SK-N-SH (cell line): Measurements from ENCODE around the gene SRGAP3. TPM values are rescaled to one million over a fixed set of nuclear protein-coding genes. Genes with fewer than 3 reads are reported as not detected.
A peak's percentile ranks its signal among the peaks of the same experiment; 100 is the strongest.

Experiments
- CTCF ChIA-PET: fragments of 300-600, 350-600 bp; formaldehyde crosslinking; extraction: SDS; loops from one replicate; lab custom pipeline; 2021; lab: Yijun Ruan, JAX
- POLR2A ChIA-PET: fragments of 350-600 bp; sonication (Branson Sonifier 250); formaldehyde crosslinking; extraction: SDS; loops from one replicate; lab custom pipeline; 2020; ENCODE audit warnings: antibody characterized with exemption, inconsistent platforms; lab: Yijun Ruan, JAX
- DNase-seq: peaks from one replicate; pipeline ENCODE4 v3.0.0; 2012
- H2AFZ ChIP-seq: fragments of 200-600 bp; sonication (generic); 2 replicates; pipeline ENCODE4 v1.8.1; 2016; ENCODE audit warnings: antibody characterized with exemption, mild to moderate bottlenecking, low read depth
- H3F3A ChIP-seq: fragments of 200-600 bp; sonication (generic); replicated peaks from 2 replicates; pipeline ENCODE3; 2016; ENCODE audit warnings: antibody characterized with exemption, mild to moderate bottlenecking; ENCODE audit not compliant: insufficient read depth
- H3K27ac ChIP-seq, 2 experiments: fragments of 200-500 bp in 1 of 2; fragments of 200-600 bp in 1 of 2; sonication (Bioruptor generic) in 1 of 2; sonication (generic), shearing (Covaris generic) in 1 of 2; 2 replicates each; pipeline versions ENCODE4 v1.5.1 to v1.6.1; 2014 to 2016; ENCODE audit warnings: low read depth in 2 of 2, inconsistent platforms in 1 of 2, low read length in 1 of 2, mild to moderate bottlenecking in 1 of 2, mixed read lengths in 1 of 2
- H3K27me3 ChIP-seq: fragments of 200-600 bp; sonication (generic), shearing (Covaris generic); 2 replicates; pipeline ENCODE4 v1.6.1; 2016; ENCODE audit warnings: mixed run types; ENCODE audit not compliant: insufficient read depth
- H3K36me3 ChIP-seq, 2 experiments: fragments of 200-500 bp in 1 of 2; fragments of 200-600 bp in 1 of 2; sonication (Bioruptor generic) in 1 of 2; sonication (generic) in 1 of 2; replicated peaks in 1 of 2; 2 replicates each; pipeline versions ENCODE3 to v1.5.1; 2014 to 2016; ENCODE audit warnings: low read length in 1 of 2, mild to moderate bottlenecking in 1 of 2; ENCODE audit not compliant: insufficient read depth in 2 of 2, control insufficient read depth in 1 of 2
- H3K4me1 ChIP-seq, 2 experiments: fragments of 200-500 bp in 1 of 2; fragments of 200-600 bp in 1 of 2; sonication (Bioruptor generic) in 1 of 2; sonication (generic), shearing (Covaris generic) in 1 of 2; 2 replicates each; pipeline versions ENCODE4 v1.5.1 to v1.6.1; 2014 to 2016; ENCODE audit warnings: low read depth in 1 of 2, low read length in 1 of 2, mixed run types in 1 of 2; ENCODE audit not compliant: insufficient read depth in 2 of 2, control insufficient read depth in 1 of 2
- H3K4me2 ChIP-seq: fragments of 200-600 bp; sonication (generic), shearing (Covaris generic); 2 replicates; pipeline ENCODE4 v1.6.1; 2017; ENCODE audit warnings: mixed run types
- H3K4me3 ChIP-seq, 2 experiments: fragments of 200-500 bp in 1 of 2; fragments of 200-600 bp in 1 of 2; sonication (Bioruptor generic) in 1 of 2; sonication (generic), shearing (Covaris generic) in 1 of 2; 2 replicates each; pipeline versions ENCODE4 v1.5.1 to v1.8.1; 2014 to 2016; ENCODE audit warnings: low read depth in 2 of 2, inconsistent platforms in 1 of 2, low read length in 1 of 2, mild to moderate bottlenecking in 1 of 2, mixed read lengths in 1 of 2, moderate library complexity in 1 of 2
- H3K79me2 ChIP-seq: fragments of 200-600 bp; sonication (generic); 2 replicates; pipeline ENCODE4 v1.8.1; 2017; ENCODE audit warnings: mild to moderate bottlenecking; ENCODE audit not compliant: insufficient read depth
- H3K9ac ChIP-seq: fragments of 200-600 bp; sonication (generic); 2 replicates; pipeline ENCODE4 v1.6.1; 2017; ENCODE audit warnings: mixed run types
- H3K9me2 ChIP-seq: fragments of 200-600 bp; sonication (generic); 2 replicates; pipeline ENCODE4 v1.6.1; 2017; ENCODE audit warnings: mixed run types
- H3K9me3 ChIP-seq: fragments of 200-600 bp; sonication (generic); 2 replicates; pipeline ENCODE4 v1.6.1; 2017; ENCODE audit warnings: mixed run types, mild to moderate bottlenecking, moderate library complexity
- H4K20me1 ChIP-seq: fragments of 200-600 bp; sonication (generic); 2 replicates; pipeline ENCODE4 v1.6.1; 2017; ENCODE audit warnings: mild to moderate bottlenecking, mixed run types; ENCODE audit not compliant: insufficient read depth
- CHD2 ChIP-seq: fragments of 150-350 bp; IDR thresholded peaks from 2 replicates; pipeline ENCODE4 v1.6.1; 2018; ENCODE audit warnings: low read length; ENCODE audit not compliant: partially characterized antibody
- CTCF ChIP-seq: fragments of 200-600 bp; sonication (generic); IDR thresholded peaks from 2 replicates; pipeline ENCODE4 v1.6.1; 2017; ENCODE audit warnings: antibody characterized with exemption, mild to moderate bottlenecking, moderate library complexity
- ELF1 ChIP-seq: IDR thresholded peaks from 2 replicates; pipeline ENCODE4 v1.4.0; 2012
- EP300 ChIP-seq, 2 experiments: IDR thresholded peaks; 2 replicates each; pipeline versions ENCODE4 v1.4.0 to v1.6.1; 2012; ENCODE audit warnings: borderline replicate concordance in 1 of 2, low read depth in 1 of 2, low read length in 1 of 2
- EZH2phosphoT487 ChIP-seq: fragments of 200-600 bp; sonication (generic); IDR thresholded peaks from 2 replicates; pipeline ENCODE4 v1.6.1; 2017; ENCODE audit warnings: low read depth, mixed run types, mild to moderate bottlenecking, antibody characterized with exemption, moderate library complexity, borderline replicate concordance
- GATA2 ChIP-seq: sonication (generic); formaldehyde crosslinking; IDR thresholded peaks from 2 replicates; pipeline ENCODE4 v1.5.0; 2020; ENCODE audit warnings: mild to moderate bottlenecking, missing genetic modification reagents
- MAX ChIP-seq: IDR thresholded peaks from 2 replicates; pipeline ENCODE4 v1.4.0; 2012; ENCODE audit warnings: low read depth
- MXI1 ChIP-seq: IDR thresholded peaks from 2 replicates; pipeline ENCODE4 v1.6.1; 2012; ENCODE audit warnings: mild to moderate bottlenecking, low read depth, low read length, improper control_type of control experiment
- POLR2AphosphoS5 ChIP-seq: IDR thresholded peaks from 2 replicates; pipeline ENCODE4 v1.6.1; 2012; ENCODE audit warnings: low read depth, low read length
- RAD21 ChIP-seq: IDR thresholded peaks from 2 replicates; pipeline ENCODE4 v1.6.1; 2012; ENCODE audit warnings: mild to moderate bottlenecking, low read length
- RFX5 ChIP-seq: IDR thresholded peaks from 2 replicates; pipeline ENCODE4 v1.6.1; 2012; ENCODE audit warnings: mild to moderate bottlenecking, improper control_type of control experiment, low read length
- SMC3 ChIP-seq: IDR thresholded peaks from 2 replicates; pipeline ENCODE4 v1.6.1; 2012; ENCODE audit warnings: low read depth, low read length, improper control_type of control experiment
- TEAD4 ChIP-seq: IDR thresholded peaks from 2 replicates; pipeline ENCODE4 v1.4.0; 2012; ENCODE audit warnings: mild to moderate bottlenecking, borderline replicate concordance; ENCODE audit not compliant: insufficient read depth
- YY1 ChIP-seq: IDR thresholded peaks from 2 replicates; pipeline ENCODE4 v1.4.0; 2012; ENCODE audit warnings: low read depth, mild to moderate bottlenecking
- ZBTB33 ChIP-seq: IDR thresholded peaks from 2 replicates; pipeline ENCODE4 v1.4.0; 2012; ENCODE audit warnings: low read depth, borderline replicate concordance
- WGBS: methylation state at CpG from one replicate; pipeline ENCODE4 v1.1.6; 2017; ENCODE audit warnings: low lambda C conversion rate; 5-methylcytosine and 5-hydroxymethylcytosine counted together
- polyA plus RNA-seq, 3 experiments: library from polyadenylated mRNA; depleted of rRNA; stranded (reverse); fragments of >200 nt; gene quantifications; 2 replicates each; pipeline ENCODE4 v1.2.3, GENCODE V29; 2012

The SRGAP3 gene
- polyA plus RNA-seq (2012; rRNA removed), result 2.8 and 3.0 TPM in 2 replicates
- polyA plus RNA-seq (2012; cell fraction: cytosol; rRNA removed), result 2.7 and 2.9 TPM in 2 replicates
- 5.1 and 5.6 TPM in 2 replicates for polyA plus RNA-seq (2012; cell fraction: nucleus; rRNA removed)

GRCh38 chr3:9249273-9250192, at the start of gene SRGAP3:
TSS of gene SRGAP3 (minus strand) at chr3:9249646. CDS start at chr3:9248951, 695 bp downstream.
- Histone ChIP-seq H3K9me3 (no peaks in the 10 kb centered on the region), H3K4me1 (peaks cover 0 to 34% of the 10 kb centered on the region in 2 experiments; a peak in 2 of 4 replicates), H2AFZ (peak within 1 kb of the TSS; percentile 91), H3K27ac (peak within 1 kb of the TSS in 1 of 2 experiments; percentile 78; a peak in 2 of 4 replicates), H3K9me2 (no peaks in the 10 kb centered on the region), H3K79me2 (no peaks in the 10 kb centered on the region), H3K9ac (peak within 1 kb of the TSS; percentile 22; the same call in 1 of the 2 replicates), H3K27me3 (peaks cover 2% of the 10 kb centered on the region; the same call in 1 of the 2 replicates), H3K4me2 (peak within 1 kb of the TSS; percentile 85), H3K4me3 (peak within 1 kb of the TSS; percentile 69 to 74), H3F3A (no peaks in the 10 kb centered on the region), H4K20me1 (no peaks in the 10 kb centered on the region), H3K36me3 (no peaks in the 10 kb centered on the region)
- no peak for TF ChIP-seq EP300 (IDR thresholded peaks at IDR 0.05; ENCODE audit: borderline replicate concordance in 1 of 2, low read depth in 1 of 2, low read length in 1 of 2)
- TF ChIP-seq MAX, result 0 out of 2 replicates have a peak, but pooled peaks have one; percentile 46
- peak; percentile 73 for TF ChIP-seq MXI1
- TF ChIP-seq GATA2 (CRISPR knock-in tag), result no peak
- no peak for TF ChIP-seq RFX5
- no peak for TF ChIP-seq ELF1
- TF ChIP-seq TEAD4, result no peak
- peak; percentile 53 for TF ChIP-seq RAD21
- 0 out of 2 replicates have a peak, but pooled peaks have one; percentile 15 for TF ChIP-seq SMC3
- peak; percentile 39; the same call in 1 of the 2 replicates for TF ChIP-seq CTCF
- peak; percentile 32 for TF ChIP-seq CHD2
- no peak for TF ChIP-seq YY1
- no peak for TF ChIP-seq ZBTB33
- no peak for TF ChIP-seq EZH2phosphoT487
- TF ChIP-seq POLR2AphosphoS5, result peak; percentile 41; the same call in 1 of the 2 replicates
- CTCF ChIA-PET, result interaction anchor here (0.7 to 3.9 kb wide), 25 partner anchors 9 to 440 kb away, joined by 3 to 37 read pairs (median 5); no protein-coding TSS in a partner anchor
- POLR2A ChIA-PET, result interaction anchor here (0.8 to 1.3 kb wide), 3 partner anchors 11 to 48 kb away, joined by 3 to 4 read pairs (median 3); no protein-coding TSS in a partner anchor
- 7% methylated on average over 23 of the region's 28 CpGs for WGBS
- DNase-seq, result peak; percentile 89
